Measurements from ENCODE around the gene TSACC.

Gene TSACC

DNA sequence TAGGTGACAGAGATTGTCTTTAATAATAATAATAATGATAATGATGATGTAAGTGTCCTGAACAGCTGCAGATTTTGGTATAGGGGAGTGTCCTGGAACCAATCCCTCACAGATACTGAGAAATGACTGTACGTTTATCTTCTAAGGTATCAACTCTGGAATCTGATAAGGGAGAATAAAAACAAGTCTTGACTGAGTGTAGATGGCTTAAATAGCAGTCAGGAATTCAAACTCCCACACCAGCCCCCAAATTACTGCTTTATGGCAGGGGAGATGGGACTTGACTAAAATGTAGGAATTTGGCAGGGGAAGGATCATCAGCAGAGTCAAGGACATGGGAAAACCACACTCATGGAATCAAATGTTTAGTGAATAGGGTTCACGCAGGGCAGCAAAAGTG is 33.1 kb upstream of the TSACC start:
- Histone ChIP-seq H4K12ac (ENCODE audit: low read depth, low read length) (no peak overlapping the region), H3K27ac (ENCODE audit: low read depth, low read length) (no peak overlapping the region), H3K18ac (ENCODE audit: low read length) (no peak overlapping the region), H2AK5ac (ENCODE audit: low read length) (no peak overlapping the region), H3K4ac (ENCODE audit: low read depth, low read length) (no peak overlapping the region), H3K4me2 (ENCODE audit: low read length) (no peak overlapping the region), H3K4me1 (ENCODE audit: control insufficient read depth in 1 of 2, insufficient read depth in 2 of 2, low read length in 2 of 2) (no peaks in the 10 kb centered on the region), H2AFZ (ENCODE audit: insufficient read depth, low read length, poor library complexity) (no peak overlapping the region), H2BK12ac (ENCODE audit: low read length) (no peak overlapping the region), H3K79me1 (ENCODE audit: low read length) (no peaks in the 10 kb centered on the region), H3K79me2 (ENCODE audit: control insufficient read depth, insufficient read depth, low read length, poor library complexity) (no peaks in the 10 kb centered on the region), H3K27me3 (ENCODE audit: insufficient read depth, low read length) (no peaks in the 10 kb centered on the region), H3K14ac (ENCODE audit: low read length) (no peak overlapping the region), H2BK5ac (ENCODE audit: low read depth, low read length, poor library complexity) (no peak overlapping the region), H4K91ac (ENCODE audit: low read depth, low read length) (no peak overlapping the region), H3K23ac (ENCODE audit: low read length) (no peak overlapping the region), H3K4me3 (ENCODE audit: low read depth, low read length) (no peak overlapping the region), H2BK120ac (ENCODE audit: insufficient read depth, low read length, poor library complexity) (no peak overlapping the region), H3K9me3 (ENCODE audit: insufficient read depth, low read depth, low read length) (no peaks in the 10 kb centered on the region), H4K8ac (ENCODE audit: low read depth, low read length) (no peak overlapping the region), H3K36me3 (ENCODE audit: control insufficient read depth in 1 of 2, insufficient read depth in 2 of 2, low read length in 2 of 2) (peaks cover 27% of the 10 kb centered on the region in 2 experiments), H3K9ac (ENCODE audit: low read length) (no peak overlapping the region)
- no peak for DNase-seq
- WGBS (ENCODE audit: extremely low coverage, insufficient coverage, insufficient read length), result no CpG with 5 or more reads among the region's 2 CpGs

GRCh38 chr1:156308078-156308477 is 30.2 kb upstream of the TSACC start:
- Histone ChIP-seq H3K4me1 (ENCODE audit: control insufficient read depth in 1 of 2, insufficient read depth in 2 of 2, low read length in 2 of 2) (no peaks in the 10 kb centered on the region), H2BK5ac (ENCODE audit: low read depth, low read length, poor library complexity) (no peak overlapping the region), H3K18ac (ENCODE audit: low read length) (no peak overlapping the region), H2BK12ac (ENCODE audit: low read length) (no peak overlapping the region), H4K12ac (ENCODE audit: low read depth, low read length) (no peak overlapping the region), H3K79me1 (ENCODE audit: low read length) (no peaks in the 10 kb centered on the region), H2AFZ (ENCODE audit: insufficient read depth, low read length, poor library complexity) (no peak overlapping the region), H3K4me2 (ENCODE audit: low read length) (no peak overlapping the region), H3K4me3 (ENCODE audit: low read depth, low read length) (no peak overlapping the region), H3K9ac (ENCODE audit: low read length) (no peak overlapping the region), H2BK120ac (ENCODE audit: insufficient read depth, low read length, poor library complexity) (no peak overlapping the region), H3K27me3 (ENCODE audit: insufficient read depth, low read length) (no peaks in the 10 kb centered on the region), H4K8ac (ENCODE audit: low read depth, low read length) (no peak overlapping the region), H3K4ac (ENCODE audit: low read depth, low read length) (no peak overlapping the region), H3K36me3 (ENCODE audit: control insufficient read depth in 1 of 2, insufficient read depth in 2 of 2, low read length in 2 of 2) (peaks cover 43 to 48% of the 10 kb centered on the region in 2 experiments), H3K14ac (ENCODE audit: low read length) (no peak overlapping the region), H4K91ac (ENCODE audit: low read depth, low read length) (no peak overlapping the region), H2AK5ac (ENCODE audit: low read length) (no peak overlapping the region), H3K9me3 (ENCODE audit: insufficient read depth, low read depth, low read length) (no peaks in the 10 kb centered on the region), H3K79me2 (ENCODE audit: control insufficient read depth, insufficient read depth, low read length, poor library complexity) (no peaks in the 10 kb centered on the region), H3K23ac (ENCODE audit: low read length) (no peak overlapping the region), H3K27ac (ENCODE audit: low read depth, low read length) (no peak overlapping the region)
- DNase-seq, result no peak

GRCh38 chr1:156310962-156311361 is 27.4 kb upstream of the TSACC start:
- H2BK5ac ChIP-seq (ENCODE audit: low read depth, low read length, poor library complexity), result no peak overlapping the region
- no peak overlapping the region for H2AK5ac ChIP-seq (ENCODE audit: low read length)
- no peaks in the 10 kb centered on the region for H3K27me3 ChIP-seq (ENCODE audit: insufficient read depth, low read length)
- DNase-seq, result no peak
- no peak overlapping the region for H3K27ac ChIP-seq (ENCODE audit: low read depth, low read length)
- H3K4me1 ChIP-seq (ENCODE audit: control insufficient read depth in 1 of 2, insufficient read depth in 2 of 2, low read length in 2 of 2), result no peaks in the 10 kb centered on the region
- H2BK12ac ChIP-seq (ENCODE audit: low read length), result no peak overlapping the region
- H2BK120ac ChIP-seq (ENCODE audit: insufficient read depth, low read length, poor library complexity), result no peak overlapping the region
- H3K18ac ChIP-seq (ENCODE audit: low read length), result no peak overlapping the region
- no peaks in the 10 kb centered on the region for H3K79me1 ChIP-seq (ENCODE audit: low read length)
- no peak overlapping the region for H2AFZ ChIP-seq (ENCODE audit: insufficient read depth, low read length, poor library complexity)
- H4K8ac ChIP-seq (ENCODE audit: low read depth, low read length), result no peak overlapping the region
- H3K79me2 ChIP-seq (ENCODE audit: control insufficient read depth, insufficient read depth, low read length, poor library complexity), result no peaks in the 10 kb centered on the region
- no peak overlapping the region for H3K4me2 ChIP-seq (ENCODE audit: low read length)
- no CpG with 5 or more reads among the region's 6 CpGs for WGBS (ENCODE audit: extremely low coverage, insufficient coverage, insufficient read length)
- H4K91ac ChIP-seq (ENCODE audit: low read depth, low read length), result no peak overlapping the region
- no peak overlapping the region for H3K9ac ChIP-seq (ENCODE audit: low read length)
- H3K4ac ChIP-seq (ENCODE audit: low read depth, low read length), result no peak overlapping the region
- no peak overlapping the region for H3K23ac ChIP-seq (ENCODE audit: low read length)
- H3K9me3 ChIP-seq (ENCODE audit: insufficient read depth, low read depth, low read length), result no peaks in the 10 kb centered on the region
- H4K12ac ChIP-seq (ENCODE audit: low read depth, low read length), result no peak overlapping the region
- H3K4me3 ChIP-seq (ENCODE audit: low read depth, low read length), result no peak overlapping the region
- no peak overlapping the region for H3K14ac ChIP-seq (ENCODE audit: low read length)
- H3K36me3 ChIP-seq (ENCODE audit: control insufficient read depth in 1 of 2, insufficient read depth in 2 of 2, low read length in 2 of 2), result peaks cover 40 to 57% of the 10 kb centered on the region in 2 experiments

GRCh38 chr1:156316909-156317308 is 21.4 kb upstream of the TSACC start:
- no peak overlapping the region for H2BK5ac ChIP-seq (ENCODE audit: low read depth, low read length, poor library complexity)
- no peaks in the 10 kb centered on the region for H3K4me1 ChIP-seq (ENCODE audit: control insufficient read depth in 1 of 2, insufficient read depth in 2 of 2, low read length in 2 of 2)
- no peak overlapping the region for H4K8ac ChIP-seq (ENCODE audit: low read depth, low read length)
- no peak overlapping the region for H2BK12ac ChIP-seq (ENCODE audit: low read length)
- H3K4me2 ChIP-seq (ENCODE audit: low read length), result no peak overlapping the region
- H3K27ac ChIP-seq (ENCODE audit: low read depth, low read length), result no peak overlapping the region
- peaks cover 36 to 69% of the 10 kb centered on the region in 2 experiments for H3K36me3 ChIP-seq (ENCODE audit: control insufficient read depth in 1 of 2, insufficient read depth in 2 of 2, low read length in 2 of 2)
- no peak overlapping the region for H3K4ac ChIP-seq (ENCODE audit: low read depth, low read length)
- no peaks in the 10 kb centered on the region for H3K27me3 ChIP-seq (ENCODE audit: insufficient read depth, low read length)
- H2AFZ ChIP-seq (ENCODE audit: insufficient read depth, low read length, poor library complexity), result no peak overlapping the region
- H3K18ac ChIP-seq (ENCODE audit: low read length), result no peak overlapping the region
- no peaks in the 10 kb centered on the region for H3K79me1 ChIP-seq (ENCODE audit: low read length)
- no peak overlapping the region for H3K4me3 ChIP-seq (ENCODE audit: low read depth, low read length)
- no peak overlapping the region for H2AK5ac ChIP-seq (ENCODE audit: low read length)
- no peak for DNase-seq
- H3K9ac ChIP-seq (ENCODE audit: low read length), result no peak overlapping the region
- no peak overlapping the region for H2BK120ac ChIP-seq (ENCODE audit: insufficient read depth, low read length, poor library complexity)
- no peak overlapping the region for H4K12ac ChIP-seq (ENCODE audit: low read depth, low read length)
- H3K79me2 ChIP-seq (ENCODE audit: control insufficient read depth, insufficient read depth, low read length, poor library complexity), result no peaks in the 10 kb centered on the region
- H3K23ac ChIP-seq (ENCODE audit: low read length), result no peak overlapping the region
- H4K91ac ChIP-seq (ENCODE audit: low read depth, low read length), result no peak overlapping the region
- WGBS (ENCODE audit: extremely low coverage, insufficient coverage, insufficient read length), result no CpG with 5 or more reads among the region's 7 CpGs
- no peak overlapping the region for H3K14ac ChIP-seq (ENCODE audit: low read length)
- H3K9me3 ChIP-seq (ENCODE audit: insufficient read depth, low read depth, low read length), result no peaks in the 10 kb centered on the region

Measured in trophoblast cell (in vitro differentiated cells and primary cell).